ENCODE results near the gene ADAMTS7.

Gene ADAMTS7

GRCh38 chr15:78718837-78719236 is 92.4 kb downstream of the ADAMTS7 start:
- no peak for TF ChIP-seq CTCF (IDR thresholded peaks at IDR 0.05; ENCODE audit: unreplicated experiment in 3 of 3)
- H3K27ac Mint-ChIP-seq: no peak overlapping the region
- peaks cover 3% of the 10 kb centered on the region for H3K36me3 Mint-ChIP-seq (ENCODE audit: low read depth)
- no peaks in the 10 kb centered on the region for H3K4me1 Mint-ChIP-seq
- peaks cover 7% of the 10 kb centered on the region for H3K27me3 Mint-ChIP-seq (ENCODE audit: low read depth)
- no peak overlapping the region for H3K4me3 Mint-ChIP-seq
- peaks cover 11% of the 10 kb centered on the region for H3K9me3 Mint-ChIP-seq

GRCh38 chr15:78717956-78718656 is 93.2 kb downstream of the ADAMTS7 start:
- Mint-ChIP-seq H3K4me3 (no peak overlapping the region), H3K27ac (no peak overlapping the region), H3K27me3 (ENCODE audit: low read depth) (peaks cover 7% of the 10 kb centered on the region), H3K9me3 (peaks cover 16% of the 10 kb centered on the region), H3K36me3 (ENCODE audit: low read depth) (peaks cover 3% of the 10 kb centered on the region), H3K4me1 (no peaks in the 10 kb centered on the region)
- no peak for TF ChIP-seq CTCF (IDR thresholded peaks at IDR 0.05; ENCODE audit: unreplicated experiment in 3 of 3)

GRCh38 chr15:78716651-78717050 is 94.6 kb downstream of the ADAMTS7 start:
- Mint-ChIP-seq H3K27me3 (ENCODE audit: low read depth) (peaks cover 7% of the 10 kb centered on the region), H3K27ac (no peak overlapping the region), H3K36me3 (ENCODE audit: low read depth) (peaks cover 3% of the 10 kb centered on the region), H3K4me3 (no peak overlapping the region), H3K9me3 (peaks cover 20% of the 10 kb centered on the region), H3K4me1 (no peaks in the 10 kb centered on the region)
- no peak for TF ChIP-seq CTCF (IDR thresholded peaks at IDR 0.05; ENCODE audit: unreplicated experiment in 3 of 3)

GRCh38 chr15:78715930-78716329 is 95.3 kb downstream of the ADAMTS7 start:
- Mint-ChIP-seq H3K36me3 (ENCODE audit: low read depth) (peaks cover 3% of the 10 kb centered on the region), H3K27ac (no peak overlapping the region), H3K4me3 (no peak overlapping the region), H3K27me3 (ENCODE audit: low read depth) (peaks cover 7% of the 10 kb centered on the region), H3K4me1 (no peaks in the 10 kb centered on the region), H3K9me3 (peaks cover 20% of the 10 kb centered on the region)
- no peak for TF ChIP-seq CTCF (IDR thresholded peaks at IDR 0.05; ENCODE audit: unreplicated experiment in 3 of 3)

GRCh38 chr15:78715434-78715833 is 95.8 kb downstream of the ADAMTS7 start:
- Mint-ChIP-seq H3K27ac (no peak overlapping the region), H3K27me3 (ENCODE audit: low read depth) (peaks cover 7% of the 10 kb centered on the region), H3K4me3 (no peak overlapping the region), H3K4me1 (no peaks in the 10 kb centered on the region), H3K36me3 (ENCODE audit: low read depth) (peaks cover 3% of the 10 kb centered on the region), H3K9me3 (peaks cover 20% of the 10 kb centered on the region)
- TF ChIP-seq CTCF (IDR thresholded peaks at IDR 0.05; ENCODE audit: unreplicated experiment in 3 of 3): no peak

- no peak for TF ChIP-seq CTCF (IDR thresholded peaks at IDR 0.05; ENCODE audit: unreplicated experiment in 3 of 3)
- H3K36me3 Mint-ChIP-seq (ENCODE audit: low read depth): peaks cover 3% of the 10 kb centered on the region
- peaks cover 7% of the 10 kb centered on the region for H3K27me3 Mint-ChIP-seq (ENCODE audit: low read depth)
- H3K9me3 Mint-ChIP-seq: peaks cover 20% of the 10 kb centered on the region
- H3K4me3 Mint-ChIP-seq: no peak overlapping the region
- no peak overlapping the region for H3K27ac Mint-ChIP-seq
- H3K4me1 Mint-ChIP-seq: no peaks in the 10 kb centered on the region
Observed at GRCh38 chr15:78714890-78715289, 96.4 kb downstream of the ADAMTS7 start.
